Endodermal cell (in vitro differentiated cells): Measurements from ENCODE around the gene EMC10. TPM values are rescaled to one million over a fixed set of nuclear protein-coding genes. Genes with fewer than 3 reads are reported as not detected.

ENCODE experiments used
- DNase-seq: peaks from one replicate; pipeline ENCODE4 v3.0.0-alpha.2; 2017
- H3K27ac ChIP-seq: 2 replicates; pipeline ENCODE4 v1.5.1; 2013; ENCODE audit warnings: mild to moderate bottlenecking, low read depth, low read length, moderate library complexity
- H3K27me3 ChIP-seq: 2 replicates; pipeline ENCODE4 v1.6.1; 2013; ENCODE audit warnings: mild to moderate bottlenecking, low read length, moderate library complexity; ENCODE audit not compliant: insufficient read depth, control insufficient read depth, poor library complexity, severe bottlenecking
- H3K36me3 ChIP-seq: 2 replicates; pipeline ENCODE4 v1.7.0; 2013; ENCODE audit warnings: mild to moderate bottlenecking, low read length, moderate library complexity; ENCODE audit not compliant: control insufficient read depth, insufficient read depth
- H3K4me1 ChIP-seq: one replicate; pipeline ENCODE4 v1.7.0; 2013; ENCODE audit warnings: low read length; ENCODE audit not compliant: control insufficient read depth, insufficient read depth
- H3K4me3 ChIP-seq: 2 replicates; pipeline ENCODE4 v1.5.1; 2013; ENCODE audit warnings: mild to moderate bottlenecking, low read length, moderate library complexity
- H3K9ac ChIP-seq: 2 replicates; pipeline ENCODE4 v1.6.1; 2013; ENCODE audit warnings: mild to moderate bottlenecking, low read length, moderate library complexity; ENCODE audit not compliant: poor library complexity, severe bottlenecking; ENCODE audit errors: extremely low read depth
- H3K9me3 ChIP-seq: 2 replicates; pipeline ENCODE4 v1.6.1; 2013; ENCODE audit warnings: mild to moderate bottlenecking, low read length, moderate library complexity; ENCODE audit not compliant: control insufficient read depth
- H3K27ac Mint-ChIP-seq: 2 replicates; pipeline ENCODE4 v1.8.0; 2020; ENCODE audit warnings: mixed read lengths
- H3K27me3 Mint-ChIP-seq: 2 replicates; pipeline ENCODE4 v1.8.0; 2021; ENCODE audit warnings: mild to moderate bottlenecking, mixed read lengths; ENCODE audit not compliant: insufficient read depth
- H3K36me3 Mint-ChIP-seq: 2 replicates; pipeline ENCODE4 v1.8.0; 2020; ENCODE audit warnings: low read depth, mixed read lengths
- H3K4me1 Mint-ChIP-seq: 2 replicates; pipeline ENCODE4 v1.8.0; 2020; ENCODE audit warnings: mixed read lengths
- H3K4me3 Mint-ChIP-seq: 2 replicates; pipeline ENCODE4 v1.8.0; 2020; ENCODE audit warnings: mild to moderate bottlenecking, moderate library complexity, mixed read lengths
- H3K9me3 Mint-ChIP-seq: 2 replicates; pipeline ENCODE4 v1.8.0; 2020; ENCODE audit warnings: mild to moderate bottlenecking, mixed read lengths
- CTCF ChIP-seq: fragments of 200-600 bp; sonication (generic); conservative IDR thresholded peaks from 2 replicates; pipeline ENCODE4 v1.5.0; 2021; ENCODE audit warnings: antibody characterized with exemption, mild to moderate bottlenecking
- WGBS, 2 experiments: methylation state at CpG; one replicate each; pipeline versions ENCODE4 v1.1.5 to v1.1.7; 2013; ENCODE audit warnings: missing lambda C conversion rate in 2 of 2, mixed read lengths in 1 of 2; ENCODE audit not compliant: insufficient coverage in 1 of 2, insufficient read length in 1 of 2; 5-methylcytosine and 5-hydroxymethylcytosine counted together
- total RNA-seq, 2 donors: library from RNA; stranded (reverse); fragmentation: NEBNext Ultra II Directional in 1 of 2; extraction: Animal tissue kit (Norgen Biotek cat#: 25700) in 1 of 2; gene quantifications; 2 replicates in 1 of 2; 3 replicates in 1 of 2; pipeline ENCODE4 v1.2.1, GENCODE V29; 2021

EMC10 gene
- total RNA-seq, 2 donors from 2014 or later = 119 to 123 TPM

GRCh38 chr19:50482916-50483315 is 6.6 kb downstream of the EMC10 start:
- WGBS, 2 experiments = 90 to 94% methylated on average over 9 to 10 of the region's 10 CpGs
- DNase-seq = no peak
- no peak overlapping the region for H3K4me3 Mint-ChIP-seq
- H3K27me3 Mint-ChIP-seq = peaks cover 22% of the 10 kb centered on the region
- no peak for TF ChIP-seq CTCF
- Histone ChIP-seq H3K9me3 (peaks cover 27% of the 10 kb centered on the region), H3K36me3 (peaks cover 31% of the 10 kb centered on the region), H3K9ac (no peak overlapping the region), H3K27ac (no peak overlapping the region), H3K4me3 (no peak overlapping the region), H3K4me1 (no peaks in the 10 kb centered on the region), H3K27me3 (peaks cover 8% of the 10 kb centered on the region)
- no peaks in the 10 kb centered on the region for H3K4me1 Mint-ChIP-seq
- no peak overlapping the region for H3K27ac Mint-ChIP-seq
- H3K9me3 Mint-ChIP-seq = peaks cover 34% of the 10 kb centered on the region
- H3K36me3 Mint-ChIP-seq = peaks cover 69% of the 10 kb centered on the region

GRCh38 chr19:50485284-50485955 is 9.1 kb downstream of the EMC10 start:
- Histone ChIP-seq H3K4me3 (no peak overlapping the region), H3K9me3 (peaks cover 20% of the 10 kb centered on the region), H3K27me3 (peaks cover 8% of the 10 kb centered on the region), H3K4me1 (no peaks in the 10 kb centered on the region), H3K27ac (no peak overlapping the region), H3K36me3 (peaks cover 14% of the 10 kb centered on the region), H3K9ac (no peak overlapping the region)
- no peak overlapping the region for H3K27ac Mint-ChIP-seq
- peaks cover 25% of the 10 kb centered on the region for H3K9me3 Mint-ChIP-seq
- H3K36me3 Mint-ChIP-seq = peaks cover 54% of the 10 kb centered on the region
- no peak for TF ChIP-seq CTCF
- peaks cover 46% of the 10 kb centered on the region for H3K27me3 Mint-ChIP-seq
- DNase-seq = no peak
- 90 to 94% methylated on average over 5 to 10 of the region's 10 CpGs for WGBS, 2 experiments
- H3K4me3 Mint-ChIP-seq = no peak overlapping the region
- H3K4me1 Mint-ChIP-seq = no peaks in the 10 kb centered on the region

- Histone ChIP-seq H3K9ac (no peak overlapping the region), H3K27me3 (peaks cover 15% of the 10 kb centered on the region), H3K36me3 (peaks cover 14% of the 10 kb centered on the region), H3K27ac (no peak overlapping the region), H3K9me3 (peaks cover 26% of the 10 kb centered on the region), H3K4me3 (no peak overlapping the region), H3K4me1 (no peaks in the 10 kb centered on the region)
- WGBS, 2 experiments = 80% methylated on average over 17 to 18 of the region's 18 CpGs
- Mint-ChIP-seq H3K36me3 (peaks cover 50% of the 10 kb centered on the region), H3K9me3 (peaks cover 28% of the 10 kb centered on the region), H3K27me3 (peaks cover 61% of the 10 kb centered on the region), H3K27ac (no peak overlapping the region), H3K4me3 (no peak overlapping the region), H3K4me1 (no peaks in the 10 kb centered on the region)
- TF ChIP-seq CTCF = peak; percentile 87
- DNase-seq = peak; percentile 97
Observed at GRCh38 chr19:50486823-50487515, 10.7 kb downstream of the EMC10 start.
